GM19238 (cell line): Measurements from ENCODE around the gene ABHD10.

Experiments used
- DNase-seq: peaks from one replicate; pipeline ENCODE4 v3.0.0; 2011; ENCODE audit warnings: low spot score; ENCODE audit not compliant: insufficient read length

ABHD10 gene

DNA sequence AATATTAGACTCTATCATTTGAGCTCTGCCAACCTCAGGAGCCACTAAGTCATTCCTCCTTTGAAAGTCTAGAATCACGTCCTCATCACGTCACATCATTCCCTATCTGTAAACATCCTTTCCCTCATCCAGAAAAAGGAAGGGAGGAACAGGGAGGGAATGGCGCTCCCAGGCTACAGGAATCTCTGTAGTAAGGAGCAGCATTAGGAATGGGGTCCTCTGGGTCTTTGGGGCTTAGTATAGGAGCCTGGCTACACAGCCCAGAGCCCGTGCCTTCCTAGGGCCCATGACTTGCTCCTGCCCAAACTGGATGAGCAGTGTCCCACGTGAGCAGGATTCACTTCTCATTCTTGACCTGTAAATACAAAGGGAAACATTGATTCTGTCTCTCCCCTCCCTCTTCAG, 21.5 kb downstream of the ABHD10 start:
- no peak for DNase-seq

DNA sequence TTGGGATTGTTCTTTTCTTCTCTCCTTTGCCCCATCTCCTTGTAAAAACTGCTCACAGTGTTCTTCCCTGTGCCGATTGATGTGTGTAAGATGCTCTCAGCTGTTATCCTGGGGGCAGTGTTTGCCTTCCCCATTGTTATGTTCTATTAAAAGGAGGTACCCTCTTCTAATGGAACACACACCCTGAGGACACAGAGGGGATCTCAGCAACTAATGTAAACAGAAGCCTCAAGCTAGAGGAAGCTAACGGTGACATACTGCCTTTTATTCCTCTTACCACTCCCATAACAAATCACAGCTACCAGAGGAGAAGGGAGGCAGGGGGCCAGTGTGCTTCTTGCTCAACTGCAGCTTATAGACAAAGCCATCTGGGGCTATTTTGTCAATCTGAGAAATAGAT, 22.1 kb downstream of the ABHD10 start:
- DNase-seq = no peak

GRCh38 chr3:112001526-112001925, 22.7 kb downstream of the ABHD10 start:
- no peak for DNase-seq

- no peak for DNase-seq
These were observed 23.5 kb downstream of the ABHD10 start for GRCh38 chr3:112002096-112002971.

DNA sequence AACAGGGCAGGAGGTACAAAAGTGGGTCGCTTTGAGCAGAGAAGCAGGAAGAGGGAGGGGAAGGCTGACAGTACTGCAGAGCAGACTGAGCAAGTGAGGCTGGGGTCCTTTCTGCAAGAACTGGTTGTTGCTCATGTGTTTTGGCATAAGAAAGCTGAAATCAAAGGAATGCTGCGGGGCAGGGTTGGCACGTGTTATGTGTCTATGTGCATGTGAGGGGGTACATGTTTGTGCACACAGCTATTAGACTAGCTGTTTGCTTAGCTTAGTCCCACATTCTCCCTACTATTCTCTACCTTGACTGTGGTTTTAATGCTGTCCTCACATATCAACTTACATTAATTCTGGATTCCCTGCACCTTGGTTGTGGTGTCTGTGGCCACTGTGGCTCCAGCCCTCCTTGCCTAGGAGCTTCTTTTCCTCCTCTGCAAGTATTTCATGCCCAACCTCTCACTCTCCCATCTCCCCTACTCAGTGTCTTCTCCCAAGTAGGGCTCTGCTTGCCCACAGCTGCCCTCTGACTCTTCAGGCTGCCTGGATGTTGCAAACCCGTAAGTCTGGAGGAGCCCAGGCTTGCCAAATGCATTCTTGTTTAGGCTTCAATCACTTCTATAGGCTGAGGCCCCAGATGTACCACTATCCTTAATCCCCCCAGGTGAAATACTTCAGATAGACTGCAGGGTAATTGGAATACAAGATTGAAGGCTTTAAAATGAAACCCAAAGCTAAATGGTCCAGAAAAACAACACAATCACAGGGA, 24.7 kb downstream of the ABHD10 start:
- DNase-seq = no peak

- no peak for DNase-seq
These were observed 25.4 kb downstream of the ABHD10 start for GRCh38 chr3:112004187-112004586.

DNA sequence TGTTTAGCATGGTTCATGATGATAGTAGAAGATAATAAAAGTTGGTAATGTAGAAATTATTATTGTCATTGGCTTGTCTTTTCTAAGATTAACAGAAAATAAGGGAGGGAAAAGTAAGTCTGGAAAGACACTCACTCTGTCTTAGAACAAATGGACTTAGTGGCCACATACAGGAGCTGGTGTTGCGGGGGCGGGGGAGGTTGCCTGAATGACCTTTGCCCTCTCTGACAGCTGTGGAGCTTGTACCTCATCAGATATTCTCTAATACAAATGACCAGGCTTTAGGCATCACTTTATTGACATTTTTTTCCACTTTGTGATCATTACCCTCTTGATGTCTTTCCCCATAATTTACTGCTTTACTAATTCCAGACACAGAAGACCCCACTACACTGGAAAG, 25.8 kb downstream of the ABHD10 start:
- no peak for DNase-seq

DNA sequence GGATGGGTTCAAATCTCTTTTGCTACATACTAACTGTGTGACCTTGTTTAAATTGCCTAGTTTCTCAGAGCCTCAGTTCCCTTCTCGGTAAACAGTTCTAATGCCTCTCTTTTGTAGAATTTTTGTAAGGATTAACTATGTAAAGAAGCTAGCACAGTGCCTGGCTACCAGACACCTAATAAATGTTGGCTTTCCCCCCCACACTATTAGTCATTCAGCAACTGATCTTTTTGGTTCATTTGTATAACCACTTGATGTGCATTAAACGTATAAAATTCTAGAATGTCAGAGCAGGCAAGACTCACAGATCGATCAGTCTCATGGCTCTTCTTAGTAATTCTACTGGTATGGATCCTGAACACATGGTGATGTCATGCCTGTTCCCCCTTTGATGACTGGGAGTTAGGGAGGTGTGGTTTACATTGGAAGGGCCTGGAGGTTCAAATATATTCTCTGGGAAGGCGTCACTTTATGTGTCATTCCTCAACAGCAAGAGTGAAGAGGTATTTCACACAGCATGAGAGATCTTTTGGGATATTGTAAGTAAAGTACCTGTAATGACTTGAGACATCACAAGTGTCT, 26.4 kb downstream of the ABHD10 start:
- DNase-seq = no peak

- DNase-seq = no peak
These were observed 28.8 kb downstream of the ABHD10 start for GRCh38 chr3:112007633-112008032.

- DNase-seq = no peak
These were observed 30.8 kb downstream of the ABHD10 start for GRCh38 chr3:112009670-112010069.

DNA sequence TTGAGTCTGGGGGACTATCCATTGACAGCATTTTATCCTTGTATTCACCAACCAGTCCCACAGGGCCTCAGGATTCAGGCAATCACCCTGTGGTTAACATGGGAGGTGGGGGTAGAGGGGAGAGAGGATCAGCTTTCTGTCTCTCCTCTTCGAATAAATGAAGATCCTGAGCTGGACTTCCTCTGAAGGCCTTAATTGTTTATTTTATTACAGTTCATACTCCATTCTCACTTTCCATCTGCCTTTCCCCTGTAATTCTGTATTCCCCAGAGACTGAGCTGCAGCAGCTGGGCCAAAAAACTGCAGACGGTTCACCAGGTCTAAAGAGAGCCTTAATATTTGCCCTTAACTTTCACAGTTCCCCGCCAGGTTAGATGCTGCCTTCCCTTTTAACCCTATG, 31.8 kb downstream of the ABHD10 start:
- DNase-seq = no peak

DNA sequence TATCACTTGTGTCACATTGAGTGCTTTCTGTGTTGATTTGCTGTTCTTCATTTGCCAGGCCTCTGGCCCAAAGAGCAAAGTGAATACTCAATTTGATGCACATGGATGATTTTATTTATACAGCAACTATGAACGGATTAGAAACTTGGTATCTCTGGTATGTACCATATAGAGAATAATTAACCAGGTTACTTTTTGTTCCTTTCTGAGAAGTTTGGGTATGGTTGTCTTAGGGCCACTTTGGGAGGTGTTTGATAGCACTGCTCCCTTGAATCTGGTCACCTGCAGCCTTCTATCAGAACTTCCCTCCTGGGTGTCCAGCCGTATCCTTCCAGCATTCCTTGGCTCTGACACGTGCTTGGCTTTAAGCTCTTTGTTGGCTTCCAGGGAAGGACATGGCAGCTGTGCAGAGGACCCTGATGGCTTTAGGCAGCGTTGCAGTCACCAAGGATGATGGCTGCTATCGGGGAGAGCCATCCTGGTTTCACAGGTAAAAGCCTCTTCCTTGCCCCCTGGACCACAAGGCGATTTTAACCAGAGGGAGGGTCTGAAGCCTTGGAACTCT, 32.6 kb downstream of the ABHD10 start:
- DNase-seq = no peak

GRCh38 chr3:112012205-112012992, 33.6 kb downstream of the ABHD10 start:
- DNase-seq = no peak

GRCh38 chr3:112013058-112013783, 34.4 kb downstream of the ABHD10 start:
- DNase-seq = peak; percentile 35

DNA sequence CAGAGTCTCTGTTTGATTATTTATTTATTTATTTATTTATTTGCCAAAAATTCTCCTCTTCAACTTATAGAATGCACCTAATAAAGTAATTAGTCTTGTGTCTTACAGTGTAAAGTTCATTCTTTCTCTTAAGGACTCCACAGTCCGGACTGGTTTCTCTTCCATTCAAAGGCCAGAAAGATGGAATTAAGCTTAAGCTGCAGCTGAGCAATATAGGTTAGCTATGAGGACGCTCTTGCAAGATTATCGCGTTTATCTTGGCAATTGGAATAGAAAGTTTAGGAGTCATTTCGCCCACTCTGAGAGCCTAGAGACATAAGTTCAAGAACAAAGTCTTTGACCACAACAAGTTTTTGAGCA, 34.9 kb downstream of the ABHD10 start:
- no peak for DNase-seq

GRCh38 chr3:112017091-112017490, 38.3 kb downstream of the ABHD10 start:
- no peak for DNase-seq

GRCh38 chr3:112018712-112019111, 39.9 kb downstream of the ABHD10 start:
- no peak for DNase-seq

DNA sequence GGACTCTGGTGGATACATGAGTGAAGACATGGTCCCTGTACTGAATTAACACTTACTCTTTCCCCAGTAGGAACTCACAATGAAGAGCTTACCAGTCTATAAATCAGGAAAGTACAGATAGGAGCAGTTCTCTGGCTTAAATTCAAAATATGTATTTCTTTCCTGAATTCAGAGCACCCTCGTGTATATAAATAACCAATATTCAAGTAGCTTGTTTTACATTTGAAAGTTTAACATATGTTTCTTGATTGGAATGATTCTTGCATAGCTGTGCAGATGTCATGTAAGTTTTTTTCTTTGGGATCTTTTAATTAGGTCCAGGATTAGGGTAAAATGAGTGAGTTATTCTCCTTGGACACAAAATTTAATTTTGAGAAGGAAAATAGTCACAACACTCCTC, 40.9 kb downstream of the ABHD10 start:
- DNase-seq = no peak

DNA sequence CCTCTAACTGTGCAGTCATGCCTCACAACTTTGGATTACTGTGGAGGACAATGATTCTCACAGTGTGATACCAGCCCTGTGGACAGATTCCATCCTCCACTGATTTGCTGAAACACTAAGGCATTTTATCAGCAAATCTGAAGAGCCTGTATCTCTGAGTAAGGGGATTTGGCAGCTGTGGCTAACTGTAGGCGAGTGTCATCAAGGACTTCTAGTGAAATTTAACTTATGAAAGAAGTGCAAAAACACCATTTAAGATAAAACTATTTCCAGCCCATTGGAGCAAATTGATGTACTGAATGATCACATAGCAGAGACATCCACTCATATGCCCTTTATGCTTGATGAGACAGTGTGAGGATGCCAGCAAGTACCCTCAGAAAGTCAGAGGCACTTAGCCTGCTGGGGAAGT, 41.9 kb downstream of the ABHD10 start:
- no peak for DNase-seq

- no peak for DNase-seq
These were observed 48.3 kb downstream of the ABHD10 start for GRCh38 chr3:112027142-112027541.

DNA sequence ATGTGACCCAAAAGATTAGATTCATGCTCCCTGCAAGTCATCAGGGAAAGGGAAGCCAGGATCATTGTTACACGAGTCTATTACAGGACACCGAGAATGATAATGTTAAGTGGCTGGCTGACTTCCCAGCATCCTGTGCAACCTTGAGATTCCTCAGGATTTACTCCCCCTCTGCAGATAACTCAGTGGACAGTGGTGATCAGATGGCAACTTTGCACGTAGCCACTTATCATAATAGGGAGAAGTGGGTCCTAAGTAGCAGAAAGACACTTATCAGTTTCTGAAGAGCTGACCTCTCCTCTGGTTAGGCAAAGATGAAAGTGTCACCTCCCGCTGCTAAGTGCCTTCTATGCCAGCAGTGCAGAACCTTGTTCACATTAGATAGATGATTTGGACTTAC, 49.0 kb downstream of the ABHD10 start:
- no peak for DNase-seq
